Measurements from ENCODE around the gene KIF3C. TPM values are rescaled to one million over a fixed set of nuclear protein-coding genes. Genes with fewer than 3 reads are reported as not detected.

The KIF3C gene
- total RNA-seq, 1 experiment from 2014 or later: 41.4 TPM

- WGBS (ENCODE audit: extremely low coverage, insufficient read length, low lambda C conversion rate): no CpG with 5 or more reads among the region's 8 CpGs
- H3K9ac ChIP-seq (ENCODE audit: extremely low read depth, insufficient read length, low read length): no peak overlapping the region
- no peaks in the 10 kb centered on the region for H3K9me3 ChIP-seq (ENCODE audit: control insufficient read depth, low read depth, low read length)
- no peak overlapping the region for H3K18ac ChIP-seq (ENCODE audit: insufficient read length, low read depth, low read length)
- H3K4me1 ChIP-seq (ENCODE audit: insufficient read depth, low read length): no peaks in the 10 kb centered on the region
- no peak for DNase-seq
- no peak overlapping the region for H3K14ac ChIP-seq (ENCODE audit: insufficient read depth, low read length)
- no peak overlapping the region for H3T11ph ChIP-seq (ENCODE audit: low read length)
- H3K23ac ChIP-seq (ENCODE audit: insufficient read length, low read depth, low read length): no peak overlapping the region
- H3K79me1 ChIP-seq (ENCODE audit: insufficient read depth, low read depth, low read length, poor library complexity, severe bottlenecking): no peaks in the 10 kb centered on the region
- H2BK15ac ChIP-seq (ENCODE audit: low read depth, low read length): no peak overlapping the region
- no peaks in the 10 kb centered on the region for H3K23me2 ChIP-seq (ENCODE audit: insufficient read length, low read depth, low read length, poor library complexity, severe bottlenecking)
- no peak overlapping the region for H4K8ac ChIP-seq (replicated peaks; ENCODE audit: insufficient read length, low read depth, low read length)
- H2BK20ac ChIP-seq (ENCODE audit: low read depth, low read length, poor library complexity, severe bottlenecking): no peak overlapping the region
- Mint-ChIP-seq H3K27ac (peak overlapping the region in 2 of 3 experiments; percentile 17 to 83; a peak in 3 of 7 replicates), H3K4me3 (no peak overlapping the region), H3K4me1 (no peaks in the 10 kb centered on the region), H3K36me3 (ENCODE audit: insufficient read depth in 1 of 3, low read depth in 3 of 3) (peaks cover 4 to 44% (median 28%) of the 10 kb centered on the region in 3 experiments; a peak in 6 of 7 replicates), H3K9me3 (no peaks in the 10 kb centered on the region), H3K27me3 (ENCODE audit: low read depth) (no peaks in the 10 kb centered on the region)
- TF ChIP-seq, protein P1, sequence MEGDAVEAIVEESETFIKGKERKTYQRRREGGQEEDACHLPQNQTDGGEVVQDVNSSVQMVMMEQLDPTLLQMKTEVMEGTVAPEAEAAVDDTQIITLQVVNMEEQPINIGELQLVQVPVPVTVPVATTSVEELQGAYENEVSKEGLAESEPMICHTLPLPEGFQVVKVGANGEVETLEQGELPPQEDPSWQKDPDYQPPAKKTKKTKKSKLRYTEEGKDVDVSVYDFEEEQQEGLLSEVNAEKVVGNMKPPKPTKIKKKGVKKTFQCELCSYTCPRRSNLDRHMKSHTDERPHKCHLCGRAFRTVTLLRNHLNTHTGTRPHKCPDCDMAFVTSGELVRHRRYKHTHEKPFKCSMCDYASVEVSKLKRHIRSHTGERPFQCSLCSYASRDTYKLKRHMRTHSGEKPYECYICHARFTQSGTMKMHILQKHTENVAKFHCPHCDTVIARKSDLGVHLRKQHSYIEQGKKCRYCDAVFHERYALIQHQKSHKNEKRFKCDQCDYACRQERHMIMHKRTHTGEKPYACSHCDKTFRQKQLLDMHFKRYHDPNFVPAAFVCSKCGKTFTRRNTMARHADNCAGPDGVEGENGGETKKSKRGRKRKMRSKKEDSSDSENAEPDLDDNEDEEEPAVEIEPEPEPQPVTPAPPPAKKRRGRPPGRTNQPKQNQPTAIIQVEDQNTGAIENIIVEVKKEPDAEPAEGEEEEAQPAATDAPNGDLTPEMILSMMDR (conservative IDR thresholded peaks at IDR 0.05): no peak
- no peak overlapping the region for H2BK12ac ChIP-seq (ENCODE audit: insufficient read length, low read depth, low read length)
- no peaks in the 10 kb centered on the region for H3K27me3 ChIP-seq (ENCODE audit: insufficient read depth, low read length)
- H2AK5ac ChIP-seq (ENCODE audit: insufficient read length, low read length): no peak overlapping the region
- no peak overlapping the region for H3K4me2 ChIP-seq (ENCODE audit: insufficient read depth, insufficient read length, low read length)
- no peak overlapping the region for H2BK5ac ChIP-seq (ENCODE audit: insufficient read length, low read length)
- no peak overlapping the region for H3K56ac ChIP-seq (ENCODE audit: insufficient read length, low read depth, low read length)
- no peak overlapping the region for H4K5ac ChIP-seq (ENCODE audit: insufficient read length, low read depth, low read length)
- no peak overlapping the region for H3K27ac ChIP-seq (ENCODE audit: insufficient read length, low read depth, low read length)
- H4K91ac ChIP-seq (ENCODE audit: insufficient read length, low read depth, low read length): no peak overlapping the region
- no peak overlapping the region for H2AFZ ChIP-seq (ENCODE audit: low read length)
- H4K20me1 ChIP-seq (ENCODE audit: control insufficient read depth, insufficient read depth, insufficient read length): no peaks in the 10 kb centered on the region
- no peaks in the 10 kb centered on the region for H3K79me2 ChIP-seq (ENCODE audit: insufficient read depth, low read length)
- H3K4ac ChIP-seq (ENCODE audit: low read depth, low read length): no peak overlapping the region
- no peak overlapping the region for H2BK120ac ChIP-seq (ENCODE audit: low read depth, low read length, poor library complexity, severe bottlenecking)
Measured at GRCh38 chr2:25939257-25939668, 43.0 kb downstream of the KIF3C start.
